Astrocyte (in vitro differentiated cells and primary cell): ENCODE data around the gene POLR2F.

Source experiments
- EZH2 ChIP-seq: IDR thresholded peaks from 2 replicates; pipeline ENCODE4 v1.6.1; 2012; ENCODE audit warnings: mild to moderate bottlenecking, low read length, inconsistent platforms; ENCODE audit not compliant: insufficient read depth
- TF ChIP-seq, protein P1 (sequence below): IDR thresholded peaks from 2 replicates; pipeline ENCODE4 v1.5.1; 2011; ENCODE audit warnings: low read depth, mild to moderate bottlenecking, inconsistent platforms, low read length, moderate library complexity; ENCODE audit not compliant: insufficient read depth

DNA sequence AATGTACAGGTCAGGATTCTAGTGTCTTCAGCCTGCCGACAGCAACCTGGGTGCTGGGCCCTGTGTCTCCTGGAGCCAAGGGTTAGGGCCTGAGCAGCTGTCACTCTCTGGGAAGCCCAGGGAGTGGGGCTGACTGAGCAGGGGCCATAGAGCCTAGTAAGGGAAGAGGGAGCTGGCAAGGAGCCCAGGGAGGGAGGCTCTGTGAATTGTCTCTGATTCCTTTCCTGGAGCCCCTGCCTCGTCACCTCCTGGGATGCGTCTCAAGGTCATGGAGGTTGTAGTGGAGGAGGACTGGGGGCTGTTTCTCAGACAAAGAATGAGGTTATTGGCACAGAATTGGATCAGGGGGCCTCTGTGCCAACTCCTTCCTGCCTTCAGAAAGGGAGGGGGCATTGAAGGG is 19.0 kb downstream of the POLR2F start:
- TF ChIP-seq, protein P1, sequence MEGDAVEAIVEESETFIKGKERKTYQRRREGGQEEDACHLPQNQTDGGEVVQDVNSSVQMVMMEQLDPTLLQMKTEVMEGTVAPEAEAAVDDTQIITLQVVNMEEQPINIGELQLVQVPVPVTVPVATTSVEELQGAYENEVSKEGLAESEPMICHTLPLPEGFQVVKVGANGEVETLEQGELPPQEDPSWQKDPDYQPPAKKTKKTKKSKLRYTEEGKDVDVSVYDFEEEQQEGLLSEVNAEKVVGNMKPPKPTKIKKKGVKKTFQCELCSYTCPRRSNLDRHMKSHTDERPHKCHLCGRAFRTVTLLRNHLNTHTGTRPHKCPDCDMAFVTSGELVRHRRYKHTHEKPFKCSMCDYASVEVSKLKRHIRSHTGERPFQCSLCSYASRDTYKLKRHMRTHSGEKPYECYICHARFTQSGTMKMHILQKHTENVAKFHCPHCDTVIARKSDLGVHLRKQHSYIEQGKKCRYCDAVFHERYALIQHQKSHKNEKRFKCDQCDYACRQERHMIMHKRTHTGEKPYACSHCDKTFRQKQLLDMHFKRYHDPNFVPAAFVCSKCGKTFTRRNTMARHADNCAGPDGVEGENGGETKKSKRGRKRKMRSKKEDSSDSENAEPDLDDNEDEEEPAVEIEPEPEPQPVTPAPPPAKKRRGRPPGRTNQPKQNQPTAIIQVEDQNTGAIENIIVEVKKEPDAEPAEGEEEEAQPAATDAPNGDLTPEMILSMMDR: no peak
- no peak for TF ChIP-seq EZH2
